Measurements from ENCODE around the gene EPSTI1.
"Not testable (repeated sequence)": the region's sequence is repeated elsewhere in the genome, so short reads cannot be mapped to it uniquely, and the experiment has no call there.

EPSTI1 gene

DNA sequence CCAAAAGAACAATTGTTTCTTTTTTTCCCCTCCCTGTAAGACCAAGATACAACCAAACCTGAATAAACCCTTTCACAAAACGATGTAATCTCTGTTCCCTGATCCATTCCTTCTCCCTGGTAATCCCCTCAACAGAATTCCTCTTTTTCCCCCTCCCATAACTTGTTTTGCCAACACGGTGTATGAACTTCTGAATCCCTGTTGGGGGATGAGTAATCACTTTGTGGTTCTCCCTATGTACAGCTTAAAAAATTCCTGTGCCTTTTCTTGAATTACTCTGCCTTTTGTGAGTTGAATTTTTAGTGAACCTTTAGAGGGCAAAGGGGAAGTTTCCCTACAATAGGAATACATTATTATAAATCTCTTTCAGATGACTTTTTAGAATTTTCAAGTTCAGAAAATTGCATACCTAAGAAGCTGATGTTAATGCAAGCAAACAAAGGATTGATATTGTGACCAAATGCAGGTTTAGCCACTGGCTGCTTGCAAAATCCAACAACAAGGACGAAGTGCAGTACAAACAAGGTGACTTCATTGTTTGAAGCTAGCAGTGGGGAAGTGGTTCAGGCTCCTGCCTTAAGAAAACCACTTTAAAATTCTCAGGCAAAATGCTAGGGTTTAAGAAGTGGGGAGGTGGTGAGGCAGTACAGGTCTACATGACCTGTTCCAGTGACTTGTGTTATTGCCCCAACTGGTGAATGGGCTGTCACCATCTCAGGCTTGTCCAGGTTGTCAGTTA is 15.0 kb upstream of the EPSTI1 start:
- intact Hi-C loops (cut with DNase I), result no loop called here
- no peak for DNase-seq

DNA sequence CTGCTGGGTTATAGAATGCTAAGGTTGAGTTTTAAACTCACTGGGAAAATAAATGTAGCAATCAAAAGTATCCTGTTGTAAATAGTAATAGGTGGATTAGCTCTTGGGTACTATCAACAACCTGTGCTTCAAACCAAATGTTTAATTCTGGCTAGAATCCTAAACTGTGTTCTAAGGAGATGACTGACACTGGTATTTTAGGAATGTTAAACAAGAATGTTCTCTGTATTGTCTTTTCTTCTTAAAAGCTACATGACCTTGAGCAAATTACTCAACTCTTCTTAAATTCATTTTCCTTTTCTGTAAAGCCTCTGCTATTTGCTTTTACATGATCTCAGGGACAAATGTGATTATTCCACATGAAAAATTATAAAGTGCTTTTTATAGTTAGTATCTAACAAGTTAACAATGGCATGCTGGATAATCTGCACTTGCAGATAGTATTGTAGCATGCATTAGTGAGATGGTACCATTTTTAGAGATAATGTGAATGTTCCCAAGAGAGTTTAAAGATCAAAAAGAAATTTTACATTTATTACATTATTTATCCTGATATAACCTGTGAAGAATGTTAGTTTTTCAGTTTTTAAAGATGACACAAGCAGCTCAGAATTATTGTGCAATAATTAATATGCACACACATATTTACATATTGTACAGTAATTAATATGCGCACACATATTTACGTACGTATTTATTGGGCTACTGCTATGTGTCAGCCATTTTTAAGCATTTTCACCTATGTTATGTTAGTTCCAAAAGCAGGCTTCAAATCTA is 13.6 kb upstream of the EPSTI1 start:
- no peak for DNase-seq
- intact Hi-C loops (cut with DNase I), result no loop called here

DNA sequence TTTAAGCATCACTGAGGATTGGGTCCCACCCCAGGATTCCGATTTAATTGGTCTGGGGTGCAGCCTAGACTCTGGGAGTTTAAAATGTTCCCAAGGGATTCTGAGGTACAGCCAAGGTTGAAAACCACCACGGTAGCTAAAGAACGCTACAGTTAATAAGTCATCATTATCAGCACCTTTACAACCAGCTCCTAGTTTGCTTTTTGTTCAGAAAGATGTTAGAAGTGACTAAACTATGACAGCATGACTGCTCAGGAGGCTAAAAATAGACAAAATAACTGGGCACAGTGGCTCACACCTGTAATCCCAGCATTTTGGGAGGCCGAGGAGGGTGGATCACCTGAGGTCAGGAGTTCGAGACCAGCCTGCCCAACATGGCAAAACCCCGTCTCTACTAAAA is 11.7 kb upstream of the EPSTI1 start:
- intact Hi-C loops (cut with DNase I), result no loop called here
- DNase-seq, result no peak

DNA sequence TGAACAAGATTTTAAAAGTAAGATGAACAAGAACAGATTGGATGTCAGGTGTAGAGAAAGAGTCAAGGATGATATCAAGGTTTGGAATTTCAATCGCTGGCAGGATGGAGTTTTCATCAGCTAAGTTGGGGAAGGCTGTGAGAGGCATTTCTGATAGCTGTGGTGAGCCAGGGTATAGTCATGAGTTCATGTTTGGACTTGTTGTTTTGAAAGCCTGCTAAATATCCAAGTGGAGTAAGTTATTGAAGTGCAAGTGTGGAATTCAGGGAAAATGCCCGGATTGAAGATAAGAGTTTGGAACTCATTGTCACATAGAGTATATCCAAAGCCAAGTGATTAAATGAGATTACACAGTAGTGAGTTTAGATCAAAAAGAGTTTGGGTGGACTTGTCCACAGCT is 11.0 kb upstream of the EPSTI1 start:
- no peak for DNase-seq
- intact Hi-C loops (cut with DNase I), result no loop called here

DNA sequence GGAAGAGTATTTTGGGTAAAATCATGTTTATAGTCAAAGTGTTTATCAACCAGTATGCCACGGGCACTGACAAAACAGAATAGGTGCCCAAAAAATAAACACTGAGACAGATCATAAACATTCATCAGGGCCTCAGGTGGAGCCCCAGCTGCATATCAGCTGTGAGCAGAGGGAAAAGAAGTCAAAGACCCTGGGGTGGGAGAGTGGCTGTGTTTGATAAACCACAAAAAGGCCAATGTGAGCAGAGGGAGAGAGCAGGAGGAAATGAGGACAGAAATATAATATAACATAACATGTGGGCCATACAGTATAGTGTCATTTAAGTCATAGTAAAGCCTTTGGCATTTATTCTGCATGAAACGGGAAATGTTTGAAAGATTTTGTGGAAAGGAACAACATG is 10.0 kb upstream of the EPSTI1 start:
- intact Hi-C loops (cut with DNase I), result no loop called here
- no peak for DNase-seq

DNA sequence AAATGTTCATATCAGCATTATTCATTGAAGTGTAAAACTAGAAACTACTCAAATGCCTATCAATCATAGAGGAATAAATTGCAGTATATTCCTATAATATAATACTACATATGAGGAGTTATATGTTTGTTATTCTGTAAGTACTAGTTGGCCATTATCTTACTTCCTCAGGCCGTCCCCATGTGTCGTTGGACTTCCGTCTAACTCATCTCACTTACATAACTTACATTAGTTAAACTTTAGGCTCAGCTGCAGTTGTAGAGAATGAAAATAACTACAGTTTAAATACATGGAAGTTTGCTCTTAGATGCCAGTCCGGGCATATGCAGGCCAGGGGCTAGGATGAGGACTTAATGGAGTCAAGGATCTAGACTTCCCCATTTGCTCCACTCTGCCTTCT is 8.6 kb upstream of the EPSTI1 start:
- intact Hi-C loops (cut with DNase I), result no loop called here
- no peak for DNase-seq

DNA sequence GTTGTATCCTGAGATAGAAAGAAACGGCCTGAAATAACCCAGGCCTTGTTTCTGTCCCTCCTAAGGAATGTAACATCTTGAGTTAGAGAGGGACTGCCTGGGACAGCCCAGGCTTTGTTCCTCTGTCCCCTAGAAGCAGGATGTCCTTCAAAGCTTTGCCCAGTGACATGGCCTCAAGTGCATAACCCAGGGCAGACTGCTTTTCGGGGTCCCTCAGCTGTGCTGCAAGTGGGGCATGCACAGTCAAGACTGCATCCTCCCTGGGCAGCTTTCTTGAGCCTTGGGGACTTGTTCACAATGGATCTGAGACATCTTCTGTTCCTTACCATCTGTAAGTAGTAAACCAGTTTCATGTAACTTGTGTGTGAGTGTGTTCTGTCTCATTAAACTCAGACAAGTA is 7.5 kb upstream of the EPSTI1 start:
- intact Hi-C loops (cut with DNase I), result no loop called here
- DNase-seq, result no peak

DNA sequence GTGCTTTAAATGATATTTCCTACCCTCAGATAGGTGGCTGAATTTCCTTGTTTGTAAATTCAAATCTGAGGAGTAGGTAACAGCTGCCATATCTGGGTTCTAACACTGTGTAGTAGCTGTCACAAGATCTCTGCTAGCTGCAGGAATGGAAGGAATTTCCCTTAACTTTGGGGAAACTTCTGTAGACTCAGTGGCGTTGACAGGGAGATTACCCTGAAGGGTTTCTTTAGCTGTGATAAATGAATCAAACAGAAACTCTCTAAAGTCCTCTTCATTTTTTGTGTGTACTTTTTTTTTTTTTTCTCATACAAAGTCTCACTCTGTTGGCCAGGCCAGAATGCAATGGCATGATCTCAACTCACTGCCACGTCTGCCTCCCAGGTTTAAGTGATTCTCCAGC is 5.3 kb upstream of the EPSTI1 start:
- DNase-seq, result no peak
- intact Hi-C loops (cut with DNase I), result no loop called here

DNA sequence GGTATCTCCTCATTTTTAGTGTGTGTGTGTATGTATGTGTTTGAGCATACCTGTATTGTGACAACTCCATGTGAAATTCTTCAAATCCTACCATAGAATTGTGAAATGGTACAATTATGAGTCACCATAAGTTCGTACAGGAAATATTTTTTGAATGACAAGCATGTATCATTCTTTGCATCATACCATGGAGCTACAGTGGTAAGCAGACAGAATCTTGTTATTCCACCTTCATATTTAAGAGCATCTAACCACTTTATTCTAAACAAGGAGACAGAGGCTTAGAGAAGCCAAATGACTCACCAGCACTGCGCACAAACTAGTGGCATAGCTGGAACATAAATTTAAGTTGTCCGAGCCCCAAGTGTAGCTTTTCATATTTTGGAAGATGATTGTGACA is 4.5 kb upstream of the EPSTI1 start:
- intact Hi-C loops (cut with DNase I), result no loop called here
- no peak for DNase-seq

DNA sequence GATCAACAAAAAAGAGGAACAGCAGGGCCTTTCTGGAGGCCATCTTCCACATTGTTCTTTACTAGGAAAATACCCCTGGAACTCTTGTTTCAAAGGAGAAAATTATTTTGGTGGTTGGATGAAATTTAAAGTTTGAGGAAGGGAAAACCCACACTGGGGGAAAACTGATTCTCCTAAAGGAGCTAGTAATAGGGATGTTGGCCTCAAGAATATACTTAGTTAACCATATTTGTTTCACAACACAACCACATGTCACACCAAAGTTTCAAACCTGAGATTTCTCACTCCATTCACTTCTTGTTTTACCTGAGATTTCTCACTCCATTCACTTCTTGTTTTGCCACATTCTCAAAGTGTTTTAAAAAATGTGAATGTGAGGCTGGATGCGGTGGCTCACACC is 2.8 kb upstream of the EPSTI1 start:
- no peak for DNase-seq
- intact Hi-C loops (cut with DNase I), result no loop called here

DNA sequence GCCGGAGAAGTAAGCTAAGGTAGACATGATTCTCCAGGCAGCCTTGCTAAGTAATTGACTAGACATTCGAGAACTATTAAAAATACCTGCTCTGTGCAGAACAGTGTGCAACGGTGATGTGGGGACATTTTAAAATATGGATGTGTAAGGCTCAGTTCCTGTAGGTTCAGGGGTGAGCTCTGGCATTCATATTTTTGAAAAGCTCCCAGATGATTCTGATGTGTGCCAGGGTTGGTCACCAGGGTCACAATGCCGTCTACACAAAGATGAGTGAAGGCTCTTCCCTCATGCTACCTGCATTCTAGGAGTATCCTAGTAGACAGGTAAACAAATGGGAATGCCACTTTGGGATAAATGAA is 702 bp upstream of the EPSTI1 start:
- intact Hi-C loops (cut with DNase I), result no loop called here
- no peak for DNase-seq

DNA sequence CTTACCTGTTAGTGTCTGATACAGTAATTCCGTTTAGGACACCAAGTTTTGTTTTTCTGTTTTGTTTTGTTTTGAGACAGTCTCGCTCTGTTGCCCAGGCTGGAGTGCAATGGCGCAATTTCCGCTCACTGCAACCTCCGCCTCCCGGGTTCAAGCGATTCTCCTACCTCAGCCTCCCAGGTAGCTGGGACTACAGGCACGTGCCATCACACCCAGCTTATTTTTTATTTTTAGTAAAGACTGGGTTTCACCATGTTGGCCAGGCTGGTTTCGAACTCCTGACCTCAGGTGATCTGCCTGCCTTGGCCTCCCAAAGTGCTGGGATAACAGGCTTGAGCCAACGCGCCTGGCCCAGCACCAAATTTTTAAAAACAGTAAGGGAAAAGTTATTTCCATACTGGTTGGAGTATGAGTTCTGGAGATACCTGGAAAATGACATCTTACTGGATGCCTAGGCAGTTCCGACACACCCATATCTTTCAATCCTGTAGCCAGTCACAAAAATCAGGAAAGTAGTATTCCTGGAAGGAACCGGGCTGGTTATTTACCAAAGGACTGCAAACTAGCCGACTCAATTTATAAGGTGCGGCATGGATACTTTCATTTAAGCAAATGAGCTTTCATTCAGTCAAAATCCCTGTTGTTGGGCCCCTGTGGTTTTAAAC is 676 bp downstream of the EPSTI1 start:
- intact Hi-C loops (cut with DNase I); DNase-seq: not testable (repeated sequence)

DNA sequence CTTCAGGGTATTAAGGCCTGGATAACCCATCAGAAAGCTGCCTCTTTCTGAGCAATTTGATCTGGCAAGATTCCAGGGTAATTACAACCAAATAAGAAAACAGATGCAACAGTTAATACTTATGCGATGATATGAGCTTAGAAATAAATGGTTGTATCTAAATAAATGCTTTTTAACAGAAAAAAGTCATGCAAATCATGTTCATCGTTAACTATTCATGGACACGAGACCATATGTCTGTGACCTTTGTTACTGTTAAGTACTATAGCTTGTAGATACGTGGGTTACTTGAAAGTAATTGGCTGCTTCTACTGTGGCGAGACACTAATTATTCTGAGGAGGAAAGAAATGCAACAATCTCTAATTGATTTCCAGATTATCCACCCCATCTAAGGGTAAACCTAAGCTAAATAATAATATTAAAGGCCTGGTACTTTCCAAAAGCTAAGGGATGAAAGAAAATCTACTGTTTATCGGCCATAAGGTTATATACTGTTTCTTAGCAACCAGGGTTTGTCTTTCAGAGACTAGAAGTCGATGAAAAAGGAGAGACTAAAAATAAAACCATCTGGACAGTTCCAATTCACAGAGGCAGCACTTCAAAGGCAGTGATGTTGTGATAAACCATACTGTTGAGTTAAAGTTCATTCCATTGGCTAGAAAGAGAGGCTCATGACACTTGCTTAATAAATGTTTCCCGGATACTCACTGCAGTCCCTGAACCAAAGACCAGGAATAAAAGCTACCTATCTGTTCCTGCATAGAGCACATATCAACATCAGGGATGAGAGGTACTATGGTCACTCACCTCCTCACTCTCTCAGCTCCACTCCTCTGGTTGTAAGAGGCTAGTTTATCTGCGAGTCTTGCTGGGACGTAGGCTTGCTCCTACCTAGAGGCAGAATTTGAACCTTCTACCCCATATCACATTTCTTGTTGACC is 1.5 kb downstream of the EPSTI1 start:
- intact Hi-C loops (cut with DNase I), result no loop called here
- no peak for DNase-seq

DNA sequence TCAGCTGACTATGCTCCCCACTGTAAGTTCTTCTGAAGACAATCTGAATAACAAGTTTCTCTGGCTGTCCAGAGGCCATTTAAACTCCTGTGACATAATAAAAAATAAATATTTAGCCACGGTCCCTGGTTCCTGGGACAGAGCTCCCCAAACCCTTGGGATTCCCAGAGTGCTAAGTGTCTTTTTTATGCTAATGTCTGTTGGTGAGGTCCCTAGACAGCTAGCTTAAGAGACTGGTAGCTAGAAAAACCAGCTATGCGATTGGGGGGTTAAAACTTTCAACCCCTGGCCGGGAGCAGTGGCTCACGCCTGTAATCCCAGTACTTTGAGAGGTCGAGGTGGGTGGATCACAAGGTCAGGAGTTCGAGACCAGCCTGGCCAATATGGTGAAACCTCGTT is 5.9 kb downstream of the EPSTI1 start:
- intact Hi-C loops (cut with DNase I), result no loop called here
- no peak for DNase-seq

DNA sequence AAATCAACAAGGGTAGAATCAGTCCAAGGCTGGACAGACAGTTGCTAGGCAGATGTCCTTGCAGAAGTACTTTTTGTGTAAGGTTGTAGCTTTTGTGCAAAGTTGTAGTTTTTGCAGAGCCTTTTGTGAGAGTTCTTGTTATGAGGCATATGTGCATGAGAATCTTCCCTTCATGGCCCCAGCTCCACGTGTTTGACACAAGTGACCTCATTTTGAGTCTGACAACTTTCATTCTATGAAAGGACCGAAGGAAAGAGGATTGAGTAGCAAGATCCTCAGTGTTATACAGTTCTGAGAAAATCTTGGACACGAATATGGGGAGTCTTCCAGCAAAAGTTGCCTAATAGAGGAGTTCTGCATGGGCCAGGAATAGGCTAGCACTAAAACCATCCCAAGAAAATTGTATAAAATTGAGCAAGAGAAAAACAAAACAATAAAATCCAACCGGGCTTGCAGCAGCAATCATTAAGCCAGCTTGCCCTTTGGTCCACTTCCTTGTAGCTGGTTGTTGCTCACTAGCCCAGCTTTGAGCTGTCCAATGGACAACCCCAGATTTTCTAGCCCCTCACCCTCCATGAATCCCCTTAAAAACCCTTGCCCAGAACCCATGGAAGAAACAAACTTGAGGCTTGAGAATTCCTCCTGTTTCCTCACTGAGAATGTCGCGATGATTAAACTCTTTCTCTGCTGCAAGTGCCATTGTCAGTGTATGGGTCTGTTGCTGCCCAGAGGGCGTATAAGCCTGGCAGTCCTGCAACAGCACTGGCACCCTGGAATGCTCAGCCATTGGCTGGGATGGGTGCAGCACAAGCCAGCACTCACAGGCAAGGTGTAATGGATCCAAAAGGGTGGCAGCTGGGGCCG is 6.5 kb downstream of the EPSTI1 start:
- intact Hi-C loops (cut with DNase I), result no loop called here

DNA sequence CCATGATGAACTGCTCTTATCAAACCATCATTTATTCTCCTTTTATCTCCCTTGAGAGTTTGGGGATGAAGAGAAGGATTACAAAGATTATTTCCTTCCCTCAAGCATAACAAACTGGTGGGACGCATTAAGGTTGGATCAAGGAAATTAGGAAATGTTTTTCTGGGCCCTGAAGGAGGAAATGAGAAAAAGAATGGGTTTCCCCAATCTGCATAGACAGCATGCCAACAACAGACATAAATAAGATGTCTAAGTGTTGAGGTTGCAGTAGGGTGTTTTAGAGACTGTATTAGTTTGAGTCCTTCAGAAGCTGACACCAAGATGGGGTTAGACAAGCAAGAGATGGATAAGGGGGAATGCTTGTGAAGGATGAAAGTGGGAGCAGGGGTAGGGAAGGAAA is 7.3 kb downstream of the EPSTI1 start:
- intact Hi-C loops (cut with DNase I), result no loop called here
- DNase-seq, result no peak

More for the DNA sequence above, 6.5 kb downstream of the EPSTI1 start:
- DNase-seq, result peak in 9 of 42 donors; percentile 5 to 46 (median 13)

DNA sequence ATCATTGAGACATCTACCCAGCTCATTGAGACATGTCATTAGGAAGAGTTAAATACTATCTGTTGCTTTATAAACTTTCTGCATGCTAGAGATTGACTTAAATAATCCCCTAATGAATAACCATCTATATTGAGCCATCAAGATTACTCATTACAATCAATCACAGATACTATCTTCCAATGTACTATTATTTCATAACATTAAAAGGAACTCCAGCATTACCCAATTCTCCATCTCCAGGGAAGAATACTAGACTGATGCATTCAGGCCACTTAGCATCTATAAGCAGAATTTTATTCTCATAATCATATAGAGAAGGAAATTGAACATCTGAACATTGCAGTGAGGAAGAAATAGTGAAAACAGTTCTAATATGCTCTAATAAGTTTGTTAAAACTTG is 8.0 kb downstream of the EPSTI1 start:
- DNase-seq, result no peak
- intact Hi-C loops (cut with DNase I), result no loop called here

DNA sequence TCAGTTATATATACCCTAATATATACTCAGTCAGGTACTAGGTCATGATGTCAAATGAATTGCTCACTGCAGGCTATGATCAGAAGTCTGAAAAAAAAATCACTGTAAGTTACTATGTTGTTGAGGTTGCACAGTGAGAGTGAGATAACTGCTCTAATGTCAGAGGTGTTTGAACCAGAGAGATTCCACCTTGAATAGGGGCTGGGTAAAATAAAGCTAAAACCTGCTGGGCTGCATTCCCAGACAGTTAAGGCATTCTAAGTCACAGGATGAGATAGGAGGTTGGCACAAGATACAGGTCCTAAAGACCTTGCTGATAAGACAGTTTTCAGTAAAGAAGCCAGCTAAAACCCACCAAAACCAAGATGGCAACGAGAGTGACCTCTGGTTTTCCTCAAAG is 10.2 kb downstream of the EPSTI1 start:
- intact Hi-C loops (cut with DNase I), result no loop called here

DNA sequence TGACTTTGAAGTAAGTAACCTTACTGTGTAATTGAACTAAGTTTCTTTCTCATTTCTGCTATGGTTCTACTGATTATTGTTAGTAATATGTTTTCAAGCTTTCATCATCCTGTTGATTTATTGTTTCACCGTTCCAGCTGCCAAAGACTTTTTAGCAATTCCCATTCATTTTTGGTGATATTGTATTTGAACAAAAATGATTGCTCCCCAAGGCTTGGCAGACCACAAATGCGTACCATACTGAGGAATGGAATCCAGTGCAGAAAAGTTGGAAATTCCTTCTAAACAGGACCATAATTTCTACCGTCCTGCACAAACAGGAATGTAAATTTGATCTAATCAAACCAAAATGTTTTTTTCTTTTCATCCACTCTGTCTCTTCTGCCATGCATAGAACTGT is 10.7 kb downstream of the EPSTI1 start:
- intact Hi-C loops (cut with DNase I), result no loop called here
- no peak for DNase-seq

More for the DNA sequence above, 10.2 kb downstream of the EPSTI1 start:
- no peak for DNase-seq
